Psoas muscle (tissue), 8 donors: ENCODE measurements around the gene CERKL. TPM values are rescaled to one million over a fixed set of nuclear protein-coding genes. Genes with fewer than 3 reads are reported as not detected.

Experiments used
- ATAC-seq, 4 donors: fragments of 200-7000 bp; cut with Tn5 transposase; one replicate each; pipeline ENCODE4 v1.9.1; 2020; ENCODE audit warnings: moderate library complexity in 3 of 4, mild to moderate bottlenecking in 2 of 4
- DNase-seq, 2 donors: peaks; one replicate each; pipeline ENCODE4 v3.0.0-alpha.2; 2020
- H3K27ac ChIP-seq: fragments of 200-600 bp; one replicate; pipeline ENCODE4 v1.8.0; 2022
- H3K27me3 ChIP-seq, 3 donors: fragments of 200-600 bp in 1 of 3; one replicate each; pipeline versions ENCODE4 v1.6.1 to v1.8.0; 2013 to 2022; ENCODE audit warnings: low read length in 2 of 3, mild to moderate bottlenecking in 2 of 3, moderate library complexity in 1 of 3; ENCODE audit not compliant: insufficient read depth in 3 of 3
- H3K36me3 ChIP-seq, 2 donors: fragments of 200-600 bp in 1 of 2; one replicate each; pipeline versions ENCODE4 v1.6.1 to v1.8.0; 2013 to 2022; ENCODE audit warnings: low read depth in 1 of 2, mild to moderate bottlenecking in 1 of 2, moderate library complexity in 1 of 2; ENCODE audit not compliant: insufficient read depth in 1 of 2
- H3K4me1 ChIP-seq: fragments of 200-600 bp; one replicate; pipeline ENCODE4 v1.8.0; 2022
- H3K4me3 ChIP-seq: fragments of 200-600 bp; one replicate; pipeline ENCODE4 v1.8.0; 2022; ENCODE audit warnings: mild to moderate bottlenecking
- H3K9me3 ChIP-seq: fragments of 200-600 bp; one replicate; pipeline ENCODE4 v1.8.0; 2022
- WGBS, 3 donors: extraction: QIAGEN DNeasy Blood & Tissue Kit; methylation state at CpG; one replicate each; pipeline versions ENCODE4 v1.1.6 to v1.1.7; 2013; 5-methylcytosine and 5-hydroxymethylcytosine counted together
- intact Hi-C, 2 donors: fragments of 100-400 bp; cut with DNase I; formaldehyde crosslinking; loops; one replicate each; pipeline versions ENCODE4 v1.11.0 to v1.14.2; 2022
- polyA plus RNA-seq, 3 donors: library from polyadenylated mRNA; stranded (reverse); fragments of 200-250 nt; gene quantifications; one replicate each; pipeline ENCODE4 v1.2.3, GENCODE V29; 2013
- total RNA-seq, 4 donors: library from RNA; stranded (reverse); fragmentation: NEBNext Ultra II Directional in 2 of 4; extraction: Animal tissue kit (Norgen Biotek cat#: 25700) in 2 of 4; gene quantifications; one replicate each; pipeline versions ENCODE4 v1.2.1 to v1.2.4, GENCODE V29; 2021 to 2023
- TF ChIP-seq, protein P1 (sequence below): fragments of 200-600 bp; IDR thresholded peaks from one replicate; pipeline ENCODE4 v1.8.0; 2022; ENCODE audit warnings: antibody characterized with exemption
- donor health status: healthy with polysubstance abuse.
- donor health status: DM: no; HTN: no; CAD: no; lungs with moderate emphysema.
- donor health status: Bipolar disorder and iron deficiency.
- donor health status: healthy.
- donor health status: DM: yes; HTN: yes; CAD: no.
- donor health status: DM: no; HTN: no; CAD: no.
- donor health status: DM: no; HTN: no; CAD: no.
- donor health status: DM: yes; HTN: yes; CAD: no.

CERKL gene
- total and polyA plus RNA-seq, 7 donors = not detected

GRCh38 chr2:181672255-181673008 lies 15.5 kb upstream of the CERKL start:
- H3K36me3 ChIP-seq = no peaks in the 10 kb centered on the region
- ATAC-seq (no peak), DNase-seq (no peak)
- intact Hi-C loops = no loop called here
- no peak overlapping the region for H3K27ac ChIP-seq
- peaks cover 0 to 8% (median 0%) of the 10 kb centered on the region in 3 donors for H3K27me3 ChIP-seq
- TF ChIP-seq, protein P1, sequence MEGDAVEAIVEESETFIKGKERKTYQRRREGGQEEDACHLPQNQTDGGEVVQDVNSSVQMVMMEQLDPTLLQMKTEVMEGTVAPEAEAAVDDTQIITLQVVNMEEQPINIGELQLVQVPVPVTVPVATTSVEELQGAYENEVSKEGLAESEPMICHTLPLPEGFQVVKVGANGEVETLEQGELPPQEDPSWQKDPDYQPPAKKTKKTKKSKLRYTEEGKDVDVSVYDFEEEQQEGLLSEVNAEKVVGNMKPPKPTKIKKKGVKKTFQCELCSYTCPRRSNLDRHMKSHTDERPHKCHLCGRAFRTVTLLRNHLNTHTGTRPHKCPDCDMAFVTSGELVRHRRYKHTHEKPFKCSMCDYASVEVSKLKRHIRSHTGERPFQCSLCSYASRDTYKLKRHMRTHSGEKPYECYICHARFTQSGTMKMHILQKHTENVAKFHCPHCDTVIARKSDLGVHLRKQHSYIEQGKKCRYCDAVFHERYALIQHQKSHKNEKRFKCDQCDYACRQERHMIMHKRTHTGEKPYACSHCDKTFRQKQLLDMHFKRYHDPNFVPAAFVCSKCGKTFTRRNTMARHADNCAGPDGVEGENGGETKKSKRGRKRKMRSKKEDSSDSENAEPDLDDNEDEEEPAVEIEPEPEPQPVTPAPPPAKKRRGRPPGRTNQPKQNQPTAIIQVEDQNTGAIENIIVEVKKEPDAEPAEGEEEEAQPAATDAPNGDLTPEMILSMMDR = no peak
- no peaks in the 10 kb centered on the region for H3K9me3 ChIP-seq
- no peak overlapping the region for H3K4me3 ChIP-seq
- no peaks in the 10 kb centered on the region for H3K4me1 ChIP-seq

DNA sequence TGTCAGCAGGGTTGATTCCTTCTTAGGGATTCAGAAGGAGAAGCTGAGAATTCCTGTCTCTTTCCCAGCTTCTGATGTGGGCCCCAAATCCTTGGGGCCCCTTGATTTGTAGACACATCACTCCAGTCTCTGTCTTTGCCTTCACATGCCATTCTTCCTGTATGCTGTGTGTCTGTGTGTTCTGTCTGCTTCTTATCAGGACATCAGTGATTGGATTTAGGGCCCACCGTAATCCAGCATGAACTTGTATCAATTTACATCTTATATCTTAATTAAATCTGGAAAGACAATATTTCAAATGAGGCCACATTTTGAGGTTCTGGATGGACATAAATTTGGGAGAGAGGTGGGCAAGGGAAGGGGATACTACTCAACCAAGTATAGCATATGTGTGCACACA lies 13.7 kb upstream of the CERKL start:
- no peak for ATAC-seq
- 49 to 67% (median 63%) methylated on average over 1 of the region's 1 CpG for WGBS, 3 donors
- TF ChIP-seq, protein P1 = no peak

DNA sequence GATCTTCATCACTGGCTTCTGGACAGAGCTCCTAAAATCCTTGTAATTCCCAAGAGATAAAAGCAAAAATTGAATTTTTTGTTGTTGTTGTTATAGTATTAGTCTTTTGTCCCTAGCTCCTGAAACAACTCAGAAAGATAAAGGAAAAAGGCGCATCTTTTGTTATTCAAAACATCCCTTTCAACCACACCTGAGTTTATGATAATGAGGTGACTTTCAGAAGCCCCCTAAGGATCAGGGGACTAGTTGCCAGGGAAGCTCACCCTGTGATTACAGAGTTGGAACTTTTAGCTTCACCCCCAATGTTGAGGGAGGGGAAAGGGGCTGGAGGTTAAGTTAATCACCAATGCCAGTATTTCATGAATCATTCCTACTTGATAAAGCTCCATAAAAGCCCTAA lies 10.3 kb upstream of the CERKL start:
- no peak overlapping the region for H3K27ac ChIP-seq
- no peak overlapping the region for H3K4me3 ChIP-seq
- DNase-seq = no peak
- H3K4me1 ChIP-seq = no peaks in the 10 kb centered on the region
- TF ChIP-seq, protein P1 = no peak
- no peak for ATAC-seq
- H3K36me3 ChIP-seq = no peaks in the 10 kb centered on the region
- 45 to 81% (median 64%) methylated on average over 1 of the region's 1 CpG for WGBS, 3 donors
- intact Hi-C loops = no loop called here
- H3K27me3 ChIP-seq = no peaks in the 10 kb centered on the region
- H3K9me3 ChIP-seq = peaks cover 6% of the 10 kb centered on the region

More for the DNA sequence above, 13.7 kb upstream of the CERKL start:
- intact Hi-C loops = no loop called here
- Histone ChIP-seq H3K9me3 (peaks cover 4% of the 10 kb centered on the region), H3K36me3 (no peaks in the 10 kb centered on the region), H3K27me3 (no peaks in the 10 kb centered on the region), H3K27ac (no peak overlapping the region), H3K4me3 (no peak overlapping the region), H3K4me1 (no peaks in the 10 kb centered on the region)
- no peak for DNase-seq

DNA sequence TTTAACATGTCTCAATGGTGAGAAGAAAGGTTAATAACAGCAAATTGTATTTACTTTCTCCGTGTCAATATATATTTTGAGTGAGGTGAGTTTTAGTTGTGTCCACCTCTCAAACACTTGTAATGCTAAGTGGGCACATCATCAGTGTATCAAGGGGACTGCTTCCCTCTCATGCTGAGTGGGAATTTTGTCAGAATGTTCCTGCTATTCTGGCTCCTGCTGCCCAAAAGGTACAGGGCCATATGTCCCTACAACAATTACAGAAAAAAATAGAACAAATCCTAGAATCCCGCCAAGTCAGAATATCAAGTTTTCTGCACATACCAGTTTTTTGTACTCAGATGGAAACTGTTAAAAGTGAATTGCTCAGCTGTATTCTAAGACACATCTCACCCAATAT lies 5.4 kb upstream of the CERKL start:
- 81 to 89% (median 88%) methylated on average over 2 of the region's 2 CpGs for WGBS, 3 donors
- no peaks in the 10 kb centered on the region for H3K4me1 ChIP-seq
- TF ChIP-seq, protein P1 = no peak
- DNase-seq (no peak), ATAC-seq (no peak)
- peaks cover 6% of the 10 kb centered on the region for H3K9me3 ChIP-seq
- H3K36me3 ChIP-seq = no peaks in the 10 kb centered on the region
- H3K27me3 ChIP-seq = peaks cover 0 to 10% (median 2%) of the 10 kb centered on the region in 3 donors
- H3K4me3 ChIP-seq = no peak overlapping the region
- no peak overlapping the region for H3K27ac ChIP-seq
- intact Hi-C loops = no loop called here

- H3K27me3 ChIP-seq = peaks cover 0 to 23% (median 8%) of the 10 kb centered on the region in 3 donors
- no peaks in the 10 kb centered on the region for H3K9me3 ChIP-seq
- no peaks in the 10 kb centered on the region for H3K36me3 ChIP-seq
- intact Hi-C loops = no loop called here
- no peak overlapping the region for H3K4me3 ChIP-seq
- TF ChIP-seq, protein P1 = no peak
- ATAC-seq = no peak
- DNase-seq = no peak
- no peak overlapping the region for H3K27ac ChIP-seq
- H3K4me1 ChIP-seq = no peaks in the 10 kb centered on the region
- 68 to 77% (median 71%) methylated on average over 3 of the region's 3 CpGs for WGBS, 3 donors
These were observed 3.3 kb upstream of the CERKL start for GRCh38 chr2:181660181-181660580.
